Measurements from ENCODE around the gene CENPB.

- no peak for TF ChIP-seq CTCF (conservative IDR thresholded peaks at IDR 0.05; ENCODE audit: low read length)
- TF ChIP-seq EZH2phosphoT487 (IDR thresholded peaks at IDR 0.05; ENCODE audit: borderline replicate concordance, low read depth, low read length) = no peak
Observed at GRCh38 chr20:3811467-3812258, 25.1 kb upstream of the CENPB start.
